Pancreas (tissue), 10 donors: ENCODE data around the gene TMEM167B. TPM values are rescaled to one million over a fixed set of nuclear protein-coding genes. Genes with fewer than 3 reads are reported as not detected.
A peak's percentile ranks its signal among the peaks of the same experiment; 100 is the strongest.

Experiments
- ATAC-seq, 4 donors: fragments of 200-7000 bp; cut with Tn5 transposase; one replicate each; pipeline versions ENCODE4 v1.8.0 to v1.9.1; 2020; ENCODE audit warnings: mild to moderate bottlenecking in 4 of 4, moderate library complexity in 4 of 4
- DNase-seq, 6 donors: peaks; one replicate each; pipeline ENCODE4 v3.0.0-alpha.2; 2020
- FAIRE-seq: peaks from 2 replicates; lab custom pipeline; 2012; peaks lifted over from hg19 to GRCh38; lab: Jason Lieb, UNC
- H3K27ac ChIP-seq, 4 donors: fragments of 200-600 bp; sonication (generic); 1 replicate in 3 of 4; 2 replicates in 1 of 4; pipeline versions ENCODE4 v1.5.0 to v1.8.0; 2020
- H3K27me3 ChIP-seq, 4 donors: fragments of 200-600 bp; one replicate each; pipeline ENCODE4 v1.8.0; 2021
- H3K36me3 ChIP-seq, 3 donors: fragments of 200-600 bp; sonication (generic) in 1 of 3; one replicate each; pipeline versions ENCODE4 v1.5.0 to v1.8.0; 2020 to 2021
- H3K4me1 ChIP-seq, 3 donors: fragments of 200-600 bp; one replicate each; pipeline ENCODE4 v1.8.0; 2021
- H3K4me3 ChIP-seq, 4 donors: fragments of 200-600 bp; sonication (generic) in 2 of 4; one replicate each; pipeline versions ENCODE4 v1.5.0 to v1.8.0; 2020 to 2021
- H3K9me3 ChIP-seq, 4 donors: fragments of 200-600 bp; one replicate each; pipeline ENCODE4 v1.8.0; 2021
- WGBS, 2 donors: extraction: QIAGEN DNeasy Blood & Tissue Kit; methylation state at CpG; one replicate each; pipeline ENCODE4 v1.1.7; 2013; 5-methylcytosine and 5-hydroxymethylcytosine counted together
- intact Hi-C, 3 donors: fragments of 100-400 bp; cut with DNase I; formaldehyde crosslinking; loops; one replicate each; pipeline versions ENCODE4 v1.11.1 to v1.14.2; 2022
- polyA plus RNA-seq, 2 donors: library from polyadenylated mRNA; stranded (reverse); fragments of 200-250 nt; gene quantifications; one replicate each; pipeline ENCODE4 v1.2.3, GENCODE V29; 2013
- total RNA-seq, 6 donors: library from RNA; stranded (reverse); fragmentation: NEBNext Ultra II Directional in 4 of 6; extraction: Animal tissue kit (Norgen Biotek cat#: 25700) in 4 of 6; gene quantifications; one replicate each; pipeline versions ENCODE4 v1.2.1 to v1.2.4, GENCODE V29; 2021 to 2023
- TF ChIP-seq, protein P1 (sequence below), 4 donors: fragments of 200-600 bp; sonication (generic) in 3 of 4; IDR thresholded peaks; one replicate each; pipeline versions ENCODE4 v1.5.0 to v1.8.0; 2021; ENCODE audit warnings: antibody characterized with exemption in 4 of 4
- donor health status: healthy with polysubstance abuse.
- donor health status: DM: no; HTN: no; CAD: no; lungs with moderate emphysema.
- donor health status: DM: no; HTN: no; CAD: no.
- donor health status: control.
- donor health status: control.
- donor health status: Bipolar disorder and iron deficiency.
- donor health status: DM: yes; HTN: yes; CAD: no.
- donor health status: DM: no; HTN: no; CAD: no.
- donor health status: DM: no; HTN: no; CAD: no.
- donor health status: DM: yes; HTN: yes; CAD: no.

The TMEM167B gene
- 10 to 100 TPM; 15.9 to 25.7 (median 18.8) TPM for total RNA-seq
- 10 to 100 TPM in 1 of 2 donors, 1 to 10 TPM in 1; 6.4 to 15.7 TPM for polyA plus RNA-seq

DNA sequence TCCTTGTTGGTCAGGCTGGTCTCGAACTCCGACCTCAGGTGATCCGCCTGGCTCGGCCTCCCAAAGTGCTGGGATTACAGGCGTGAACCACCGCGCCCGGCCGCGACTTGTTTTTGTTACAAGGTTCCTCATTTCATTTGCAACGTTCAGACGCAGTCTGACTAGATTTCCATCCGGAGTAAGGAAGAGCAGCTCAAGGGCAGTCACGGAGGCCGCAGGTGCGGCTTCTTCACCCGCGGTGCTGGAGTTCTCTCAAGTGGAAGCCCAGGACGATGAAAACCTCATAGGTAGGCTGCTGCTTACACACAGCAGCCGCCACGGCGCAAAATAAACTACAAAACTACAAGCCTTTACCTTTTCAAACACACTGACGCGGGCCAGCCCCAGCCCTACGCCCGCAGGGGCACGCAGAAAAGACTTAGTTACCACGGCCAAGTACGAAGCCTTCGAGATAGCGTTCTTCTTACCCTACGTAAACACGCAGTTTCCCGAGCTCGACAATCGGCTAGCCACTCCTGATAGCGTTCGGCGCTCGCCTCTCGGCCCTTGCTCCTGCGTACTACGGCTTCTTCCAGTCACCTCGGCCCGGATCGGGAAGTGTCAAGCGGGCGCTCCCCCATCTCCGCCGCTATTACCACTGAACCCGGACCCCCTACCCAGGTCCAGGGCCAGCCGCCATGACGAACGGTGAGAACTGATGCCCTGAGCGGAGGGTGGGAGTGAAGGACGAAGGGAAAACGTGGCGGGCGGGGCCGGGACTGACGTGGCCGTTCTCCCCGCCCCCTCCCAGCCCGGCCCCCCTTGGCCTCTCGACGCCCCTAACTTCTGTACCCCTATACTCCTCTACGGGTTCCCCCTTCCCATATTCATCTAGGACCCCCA, at the start of gene TMEM167B:
TSS of gene TMEM167B (plus strand) at position 569 of the 882 bp plus-strand sequence. CDS start at position 678, 109 bp downstream.
- WGBS, 2 donors = 4 to 6% methylated on average over 65 to 67 of the region's 67 CpGs
- no peak for FAIRE-seq
- peaks cover 9 to 15% (median 14%) of the 10 kb centered on the region in 3 donors for H3K4me1 ChIP-seq

GRCh38 chr1:109040989-109041620, 49.5 kb upstream of the TMEM167B start:
- peak overlapping the region; percentile 85 to 100 (median 97) for H3K4me3 ChIP-seq
- peak; percentile 18 to 52 (median 36) for ATAC-seq
- H3K4me1 ChIP-seq = peaks cover 0 to 7% (median 4%) of the 10 kb centered on the region in 3 donors
- DNase-seq = peak in 1 of 6 donors; percentile 68
- no peaks in the 10 kb centered on the region for H3K9me3 ChIP-seq
- FAIRE-seq = no peak
- no peaks in the 10 kb centered on the region for H3K36me3 ChIP-seq
- intact Hi-C loops = no loop called here
- 0 to 1% methylated on average over 44 of the region's 44 CpGs for WGBS, 2 donors
- H3K27ac ChIP-seq = peak overlapping the region; percentile 53 to 70 (median 66)
- TF ChIP-seq, protein P1, sequence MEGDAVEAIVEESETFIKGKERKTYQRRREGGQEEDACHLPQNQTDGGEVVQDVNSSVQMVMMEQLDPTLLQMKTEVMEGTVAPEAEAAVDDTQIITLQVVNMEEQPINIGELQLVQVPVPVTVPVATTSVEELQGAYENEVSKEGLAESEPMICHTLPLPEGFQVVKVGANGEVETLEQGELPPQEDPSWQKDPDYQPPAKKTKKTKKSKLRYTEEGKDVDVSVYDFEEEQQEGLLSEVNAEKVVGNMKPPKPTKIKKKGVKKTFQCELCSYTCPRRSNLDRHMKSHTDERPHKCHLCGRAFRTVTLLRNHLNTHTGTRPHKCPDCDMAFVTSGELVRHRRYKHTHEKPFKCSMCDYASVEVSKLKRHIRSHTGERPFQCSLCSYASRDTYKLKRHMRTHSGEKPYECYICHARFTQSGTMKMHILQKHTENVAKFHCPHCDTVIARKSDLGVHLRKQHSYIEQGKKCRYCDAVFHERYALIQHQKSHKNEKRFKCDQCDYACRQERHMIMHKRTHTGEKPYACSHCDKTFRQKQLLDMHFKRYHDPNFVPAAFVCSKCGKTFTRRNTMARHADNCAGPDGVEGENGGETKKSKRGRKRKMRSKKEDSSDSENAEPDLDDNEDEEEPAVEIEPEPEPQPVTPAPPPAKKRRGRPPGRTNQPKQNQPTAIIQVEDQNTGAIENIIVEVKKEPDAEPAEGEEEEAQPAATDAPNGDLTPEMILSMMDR (IDR thresholded peaks at IDR 0.05) = no peak
- H3K27me3 ChIP-seq = no peaks in the 10 kb centered on the region

More for the DNA sequence above, at the start of gene TMEM167B:
- Histone ChIP-seq H3K9me3 (no peaks in the 10 kb centered on the region), H3K27me3 (no peaks in the 10 kb centered on the region), H3K4me3 (peak within 1 kb of the TSS; percentile 55 to 85 (median 82)), H3K27ac (peak within 1 kb of the TSS; percentile 86 to 98 (median 93)), H3K36me3 (no peaks in the 10 kb centered on the region)
- TF ChIP-seq, protein P1 (IDR thresholded peaks at IDR 0.05) = no peak
- intact Hi-C loops = no loop called here
- ATAC-seq = peak; percentile 94 to 97 (median 96)
- DNase-seq = peak; percentile 86 to 94 (median 88)

GRCh38 chr1:109041621-109042468, 48.7 kb upstream of the TMEM167B start, which contains the start of gene WDR47:
TSS of gene WDR47 (minus strand) at chr1:109042102. CDS start at chr1:109023512, 18,590 bp downstream.
- no peak for FAIRE-seq
- H3K27ac ChIP-seq = peak within 1 kb of the TSS; percentile 53 to 70 (median 66)
- WGBS, 2 donors = 0 to 2% methylated on average over 55 to 86 of the region's 90 CpGs
- DNase-seq = peak; percentile 92 to 98 (median 95)
- no peaks in the 10 kb centered on the region for H3K27me3 ChIP-seq
- no peaks in the 10 kb centered on the region for H3K36me3 ChIP-seq
- H3K9me3 ChIP-seq = no peaks in the 10 kb centered on the region
- peak; percentile 97 to 99 (median 98) for ATAC-seq
- TF ChIP-seq, protein P1 (IDR thresholded peaks at IDR 0.05) = no peak
- H3K4me1 ChIP-seq = peaks cover 0 to 7% (median 4%) of the 10 kb centered on the region in 3 donors
- intact Hi-C loops = no loop called here
- peak within 1 kb of the TSS; percentile 85 to 100 (median 97) for H3K4me3 ChIP-seq

- Histone ChIP-seq H3K36me3 (no peaks in the 10 kb centered on the region), H3K9me3 (no peaks in the 10 kb centered on the region), H3K4me3 (no peak overlapping the region), H3K4me1 (peaks cover 0 to 1% (median 0%) of the 10 kb centered on the region in 3 donors), H3K27ac (no peak overlapping the region), H3K27me3 (no peaks in the 10 kb centered on the region)
- intact Hi-C loops = no loop called here
- ATAC-seq = no peak
- no peak for DNase-seq
- TF ChIP-seq, protein P1 (IDR thresholded peaks at IDR 0.05) = no peak
- FAIRE-seq = no peak
- WGBS, 2 donors = 45 to 67% methylated on average over 1 of the region's 1 CpG
These were observed 45.0 kb upstream of the TMEM167B start for GRCh38 chr1:109045595-109045994.
